HG03457 (cell line): Measurements from ENCODE around the gene ECEL1.

ENCODE experiments used
- ATAC-seq: cut with Tn5 transposase; IDR thresholded peaks from one replicate; pipeline ENCODE4 v1.9.1; 2021; ENCODE audit warnings: moderate number of reproducible peaks; ENCODE audit not compliant: unreplicated experiment

The ECEL1 gene

GRCh38 chr2:232485757-232486557, 1.7 kb downstream of the ECEL1 start:
- no peak for ATAC-seq

GRCh38 chr2:232485348-232485756, 2.3 kb downstream of the ECEL1 start:
- no peak for ATAC-seq

- ATAC-seq, result no peak
Observed at GRCh38 chr2:232484628-232485347, 2.8 kb downstream of the ECEL1 start.

GRCh38 chr2:232483923-232484627, 3.6 kb downstream of the ECEL1 start:
- ATAC-seq, result no peak

- ATAC-seq, result no peak
Observed at GRCh38 chr2:232483311-232483922, 4.2 kb downstream of the ECEL1 start.

GRCh38 chr2:232482301-232483238, 5.1 kb downstream of the ECEL1 start:
- no peak for ATAC-seq

- ATAC-seq, result no peak
Observed at GRCh38 chr2:232481322-232482140, 6.1 kb downstream of the ECEL1 start.

- no peak for ATAC-seq
Observed at GRCh38 chr2:232480201-232481190, 7.1 kb downstream of the ECEL1 start.

GRCh38 chr2:232479341-232480200, 8.1 kb downstream of the ECEL1 start:
- no peak for ATAC-seq

- no peak for ATAC-seq
Observed at GRCh38 chr2:232478571-232479340, 8.9 kb downstream of the ECEL1 start.

GRCh38 chr2:232477751-232478510, 9.7 kb downstream of the ECEL1 start:
- ATAC-seq, result no peak

- ATAC-seq, result no peak
Observed at GRCh38 chr2:232476791-232477190, 10.8 kb downstream of the ECEL1 start.

GRCh38 chr2:232476045-232476444, 11.6 kb downstream of the ECEL1 start:
- ATAC-seq, result no peak

- no peak for ATAC-seq
Observed at GRCh38 chr2:232473467-232473890, 14.2 kb downstream of the ECEL1 start.

GRCh38 chr2:232466221-232466620, 21.4 kb downstream of the ECEL1 start:
- ATAC-seq, result no peak

- ATAC-seq, result no peak
Observed at GRCh38 chr2:232465061-232465460, 22.6 kb downstream of the ECEL1 start.
